Kidney epithelial cell (primary cell): ENCODE measurements around the gene NOTUM. TPM values are rescaled to one million over a fixed set of nuclear protein-coding genes. Genes with fewer than 3 reads are reported as not detected.

Experiments used
- DNase-seq: peaks from one replicate; pipeline ENCODE4 v3.0.0-alpha.2; 2010; ENCODE audit warnings: low read depth
- H3K27me3 ChIP-seq: 2 replicates; pipeline ENCODE4 v1.6.0; 2011; ENCODE audit warnings: low read length; ENCODE audit not compliant: control insufficient read depth, insufficient read depth
- H3K36me3 ChIP-seq: 2 replicates; pipeline ENCODE4 v1.5.1; 2011; ENCODE audit warnings: low read length; ENCODE audit not compliant: control insufficient read depth, insufficient read depth
- H3K4me3 ChIP-seq: 2 replicates; pipeline ENCODE4 v1.5.1; 2011; ENCODE audit warnings: low read depth, mild to moderate bottlenecking, control low read depth, low read length
- total RNA-seq: library from RNA; depleted of rRNA; stranded (reverse); fragments of >200 nt; gene quantifications from 2 replicates; pipeline ENCODE4 v1.2.3, GENCODE V29; 2015
- TF ChIP-seq, protein P1 (sequence below): IDR thresholded peaks from 2 replicates; pipeline ENCODE4 v1.5.1; 2011; ENCODE audit warnings: mild to moderate bottlenecking, moderate library complexity, low read length, control low read depth, inconsistent platforms; ENCODE audit not compliant: insufficient read depth, poor library complexity, severe bottlenecking

Gene NOTUM
- total RNA-seq, 1 donor from 2014 or later, result 0.17 TPM

DNA sequence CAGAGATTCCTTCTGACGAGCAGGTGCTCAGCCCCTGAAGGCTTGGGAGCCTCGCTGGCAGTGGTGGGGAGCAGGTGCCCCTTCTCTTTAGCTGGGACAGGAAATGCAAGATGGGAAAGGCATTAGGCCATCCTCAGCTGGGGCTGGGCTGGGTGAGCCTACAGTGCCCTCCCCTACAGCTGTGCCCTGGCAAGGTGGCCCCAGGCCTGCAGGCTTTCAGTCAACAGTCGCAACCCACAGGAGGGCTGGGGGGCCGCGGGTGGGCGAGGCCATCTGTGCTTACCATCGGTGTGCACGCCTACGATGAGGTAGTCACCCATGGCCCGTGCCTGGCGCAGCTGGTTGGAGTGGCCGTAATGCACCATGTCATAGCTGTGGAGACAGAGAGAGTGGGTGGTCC is 51.8 kb downstream of the NOTUM start:
- peaks cover 3% of the 10 kb centered on the region for H3K36me3 ChIP-seq
- TF ChIP-seq, protein P1, sequence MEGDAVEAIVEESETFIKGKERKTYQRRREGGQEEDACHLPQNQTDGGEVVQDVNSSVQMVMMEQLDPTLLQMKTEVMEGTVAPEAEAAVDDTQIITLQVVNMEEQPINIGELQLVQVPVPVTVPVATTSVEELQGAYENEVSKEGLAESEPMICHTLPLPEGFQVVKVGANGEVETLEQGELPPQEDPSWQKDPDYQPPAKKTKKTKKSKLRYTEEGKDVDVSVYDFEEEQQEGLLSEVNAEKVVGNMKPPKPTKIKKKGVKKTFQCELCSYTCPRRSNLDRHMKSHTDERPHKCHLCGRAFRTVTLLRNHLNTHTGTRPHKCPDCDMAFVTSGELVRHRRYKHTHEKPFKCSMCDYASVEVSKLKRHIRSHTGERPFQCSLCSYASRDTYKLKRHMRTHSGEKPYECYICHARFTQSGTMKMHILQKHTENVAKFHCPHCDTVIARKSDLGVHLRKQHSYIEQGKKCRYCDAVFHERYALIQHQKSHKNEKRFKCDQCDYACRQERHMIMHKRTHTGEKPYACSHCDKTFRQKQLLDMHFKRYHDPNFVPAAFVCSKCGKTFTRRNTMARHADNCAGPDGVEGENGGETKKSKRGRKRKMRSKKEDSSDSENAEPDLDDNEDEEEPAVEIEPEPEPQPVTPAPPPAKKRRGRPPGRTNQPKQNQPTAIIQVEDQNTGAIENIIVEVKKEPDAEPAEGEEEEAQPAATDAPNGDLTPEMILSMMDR, result no peak
- no peak for DNase-seq

DNA sequence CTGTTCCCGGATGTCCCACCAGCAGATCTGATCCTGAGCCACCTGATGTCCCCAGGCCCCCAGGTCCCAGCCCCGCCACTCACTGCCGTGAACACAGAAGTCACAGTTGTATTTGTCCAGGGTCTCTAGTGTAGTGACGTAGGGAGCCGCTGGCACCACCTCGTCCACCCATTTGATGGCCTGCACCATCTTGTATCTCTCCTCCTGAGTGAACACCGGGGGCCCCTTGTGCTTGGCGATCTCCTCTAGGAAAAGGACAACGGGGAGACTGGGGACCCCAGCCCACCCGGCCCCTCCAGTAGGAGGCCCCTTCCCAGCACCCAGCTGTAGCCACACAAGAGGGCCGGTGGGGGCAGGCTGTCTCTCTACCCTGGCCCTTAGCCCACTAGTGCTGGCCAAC is 52.2 kb downstream of the NOTUM start:
- peaks cover 1% of the 10 kb centered on the region for H3K36me3 ChIP-seq
- TF ChIP-seq, protein P1, result no peak
- no peak overlapping the region for H3K4me3 ChIP-seq
- DNase-seq, result no peak
- no peaks in the 10 kb centered on the region for H3K27me3 ChIP-seq

More for the DNA sequence above, 51.8 kb downstream of the NOTUM start:
- H3K4me3 ChIP-seq, result no peak overlapping the region
- no peaks in the 10 kb centered on the region for H3K27me3 ChIP-seq

DNA sequence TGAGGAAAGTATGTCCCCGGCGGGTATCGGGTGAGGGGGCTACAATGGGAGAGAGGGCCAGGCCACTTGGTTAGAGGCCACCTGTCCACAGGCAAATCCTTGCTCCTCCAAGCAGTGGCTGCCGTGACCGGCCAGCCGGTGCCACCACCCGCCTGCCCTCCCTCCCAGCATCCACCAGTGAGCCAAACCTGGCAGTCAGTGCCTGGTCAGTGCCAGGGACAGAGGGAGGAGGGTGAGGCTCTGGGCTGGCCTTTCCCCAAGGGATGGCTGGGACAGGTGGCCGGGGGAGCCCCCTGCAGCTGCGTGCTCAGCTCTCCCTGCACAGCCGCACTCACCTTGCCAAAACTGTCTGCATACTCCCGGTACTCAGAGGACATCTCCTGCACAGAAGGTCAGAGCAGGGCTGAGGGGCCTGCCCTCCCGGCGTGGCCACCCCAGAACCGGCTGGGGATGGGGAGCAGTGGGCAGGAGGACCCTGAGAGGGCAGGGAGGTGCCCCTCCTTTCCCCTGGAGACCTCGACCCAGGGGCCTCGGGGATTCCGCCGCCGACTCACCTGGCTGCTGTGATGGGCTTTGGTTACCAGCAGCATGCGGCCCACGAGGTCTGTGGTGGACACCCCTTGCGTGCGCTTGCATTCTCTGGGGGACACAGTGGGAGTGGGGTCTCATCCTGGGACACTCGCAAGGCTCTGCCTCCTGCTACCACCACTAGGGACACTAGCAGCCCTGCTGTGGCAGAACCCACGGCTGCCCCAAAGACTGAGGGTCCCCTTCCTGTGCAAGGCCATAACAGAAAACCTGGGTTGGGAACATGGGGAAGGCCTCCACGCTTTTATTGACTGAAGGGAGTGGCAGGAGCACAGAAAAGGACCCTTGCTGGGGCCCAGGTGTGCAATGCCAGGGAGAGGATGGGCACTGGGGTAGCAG is 53.5 kb downstream of the NOTUM start:
- H3K4me3 ChIP-seq, result no peak overlapping the region
- no peaks in the 10 kb centered on the region for H3K36me3 ChIP-seq
- TF ChIP-seq, protein P1, result no peak
- H3K27me3 ChIP-seq, result peaks cover 4% of the 10 kb centered on the region
- DNase-seq, result no peak

DNA sequence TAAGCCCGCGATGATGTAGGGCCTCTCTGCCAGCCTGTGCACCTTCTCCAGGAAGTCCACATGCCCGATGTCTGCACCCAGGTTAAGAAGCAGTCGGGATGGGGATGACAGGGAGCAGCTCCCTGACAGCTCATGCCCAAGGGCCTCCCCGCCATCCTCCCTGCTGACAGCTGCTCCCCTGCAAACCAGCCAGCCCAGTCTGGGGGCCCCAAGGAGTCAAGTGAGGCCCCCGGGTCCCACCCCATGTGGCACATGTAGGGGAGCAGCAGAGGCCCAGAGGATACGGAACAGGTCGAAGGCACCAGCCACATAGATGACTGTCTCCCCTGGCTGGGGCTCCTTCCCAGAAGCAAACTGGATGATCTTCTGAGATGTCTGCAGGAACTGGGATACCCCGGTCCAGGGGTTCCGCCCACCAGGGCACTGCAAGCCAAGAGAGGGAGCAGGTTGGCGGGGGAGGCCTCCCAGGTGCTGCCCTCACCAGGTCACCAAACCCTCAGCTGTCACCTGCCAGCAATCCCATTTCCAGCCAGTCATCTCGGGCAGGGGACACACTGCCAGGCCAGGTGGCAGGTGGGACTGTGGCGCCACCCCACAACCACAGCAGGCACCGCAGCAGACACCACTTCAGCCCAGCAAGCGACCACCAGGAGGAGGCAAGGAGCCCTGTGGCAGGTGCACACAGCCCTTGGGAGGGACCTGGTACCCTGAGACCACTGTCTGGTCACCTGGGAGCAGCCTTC is 54.3 kb downstream of the NOTUM start:
- H3K27me3 ChIP-seq, result peaks cover 9% of the 10 kb centered on the region
- no peaks in the 10 kb centered on the region for H3K36me3 ChIP-seq
- DNase-seq, result no peak
- no peak overlapping the region for H3K4me3 ChIP-seq
- TF ChIP-seq, protein P1, result peak; percentile 42

DNA sequence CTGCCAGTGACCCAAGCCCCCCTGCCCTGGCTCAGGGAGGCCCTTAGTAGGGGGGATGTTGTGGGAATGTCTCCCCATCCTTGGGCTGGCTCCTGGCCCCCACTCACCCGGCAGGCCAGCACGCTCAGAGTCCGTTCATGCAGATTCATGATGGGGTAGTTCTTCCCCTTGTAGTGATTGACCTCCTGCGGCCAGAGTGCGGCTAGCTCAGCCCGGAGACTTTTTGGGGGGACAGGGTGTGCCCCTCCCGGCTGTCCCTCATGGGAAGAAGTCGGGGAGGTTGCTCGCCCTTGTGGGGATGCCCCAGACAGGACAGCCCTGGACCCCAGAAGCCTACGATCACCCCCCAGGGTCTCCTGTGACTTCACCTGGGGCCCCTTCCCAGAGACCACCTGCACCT is 55.0 kb downstream of the NOTUM start:
- Histone ChIP-seq H3K4me3 (no peak overlapping the region), H3K36me3 (no peaks in the 10 kb centered on the region), H3K27me3 (peaks cover 13% of the 10 kb centered on the region)
- TF ChIP-seq, protein P1, result no peak
- no peak for DNase-seq
